Dendritic cell treated with granulocyte-macrophage colony-stimulating factor and Interleukin-4, amounts not matched to agents 40 ng/mL and 50 ng/mL, for 4 days (primary cell): ENCODE measurements around the gene KRTAP10-8.

Source experiments
- H3K27ac Mint-ChIP-seq: one replicate; pipeline ENCODE4 v1.8.0; 2022; ENCODE audit warnings: mild to moderate bottlenecking, mixed read lengths
- H3K27me3 Mint-ChIP-seq: one replicate; pipeline ENCODE4 v1.8.0; 2022; ENCODE audit warnings: mild to moderate bottlenecking, mixed read lengths
- H3K36me3 Mint-ChIP-seq: one replicate; pipeline ENCODE4 v1.8.0; 2022; ENCODE audit warnings: low read depth, mixed read lengths
- H3K4me1 Mint-ChIP-seq: one replicate; pipeline ENCODE4 v1.8.0; 2022; ENCODE audit warnings: low read depth, mixed read lengths
- H3K4me3 Mint-ChIP-seq: one replicate; pipeline ENCODE4 v1.8.0; 2022; ENCODE audit warnings: mild to moderate bottlenecking, moderate library complexity, mixed read lengths
- H3K9me3 Mint-ChIP-seq: one replicate; pipeline ENCODE4 v1.8.0; 2022; ENCODE audit warnings: mixed read lengths
- intact Hi-C: fragments of 100-400 bp; cut with micrococcal nuclease; formaldehyde crosslinking; loops from one replicate; pipeline ENCODE4 v1.15.0; 2022

Gene KRTAP10-8, protein sequence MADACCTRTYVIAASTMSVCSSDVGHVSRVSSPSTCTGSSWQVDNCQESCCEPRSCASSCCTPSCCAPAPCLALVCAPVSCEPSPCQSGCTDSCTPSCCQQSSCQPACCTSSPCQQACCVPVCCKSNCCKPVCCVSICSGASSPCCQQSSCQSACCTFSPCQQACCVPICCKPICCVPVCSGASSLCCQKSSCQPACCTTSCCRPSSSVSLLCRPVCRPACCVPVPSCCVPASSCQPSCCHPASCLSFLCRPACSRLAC

DNA sequence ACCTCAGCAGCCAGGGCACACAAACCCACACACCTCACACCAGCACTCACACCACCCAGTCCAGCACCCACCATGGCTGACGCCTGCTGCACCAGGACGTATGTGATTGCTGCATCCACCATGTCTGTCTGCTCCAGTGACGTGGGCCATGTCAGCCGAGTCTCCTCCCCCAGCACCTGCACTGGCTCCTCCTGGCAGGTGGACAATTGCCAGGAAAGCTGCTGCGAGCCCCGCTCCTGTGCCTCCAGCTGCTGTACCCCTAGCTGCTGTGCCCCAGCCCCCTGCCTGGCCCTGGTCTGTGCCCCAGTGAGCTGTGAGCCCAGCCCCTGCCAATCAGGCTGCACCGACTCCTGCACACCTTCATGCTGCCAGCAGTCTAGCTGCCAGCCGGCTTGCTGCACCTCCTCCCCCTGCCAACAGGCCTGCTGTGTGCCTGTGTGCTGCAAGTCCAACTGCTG is at the start of gene KRTAP10-8:
Gene KRTAP10-8, plus strand, starts transcription at position 51 of the 458 bp plus-strand sequence. Its CDS starts 22 bp downstream, at position 73.
- no peak within 1 kb of the TSS for H3K4me3 Mint-ChIP-seq
- peaks cover 1% of the 10 kb centered on the region for H3K27me3 Mint-ChIP-seq
- peaks cover 37% of the 10 kb centered on the region for H3K9me3 Mint-ChIP-seq
- H3K4me1 Mint-ChIP-seq = no peaks in the 10 kb centered on the region
- intact Hi-C loops = no loop called here
- H3K36me3 Mint-ChIP-seq = no peaks in the 10 kb centered on the region
- no peak within 1 kb of the TSS for H3K27ac Mint-ChIP-seq

GRCh38 chr21:44564099-44564498 is 47.8 kb upstream of the KRTAP10-8 start:
- intact Hi-C loops = no loop called here
- H3K9me3 Mint-ChIP-seq = peaks cover 19% of the 10 kb centered on the region
- H3K27ac Mint-ChIP-seq = no peak overlapping the region
- no peak overlapping the region for H3K4me3 Mint-ChIP-seq
- H3K36me3 Mint-ChIP-seq = no peaks in the 10 kb centered on the region
- H3K4me1 Mint-ChIP-seq = peaks cover 8% of the 10 kb centered on the region
- peaks cover 21% of the 10 kb centered on the region for H3K27me3 Mint-ChIP-seq

GRCh38 chr21:44564886-44565598 is 46.8 kb upstream of the KRTAP10-8 start:
- Mint-ChIP-seq H3K36me3 (no peaks in the 10 kb centered on the region), H3K4me1 (peaks cover 8% of the 10 kb centered on the region), H3K27me3 (peaks cover 20% of the 10 kb centered on the region), H3K27ac (peak overlapping the region; percentile 73), H3K9me3 (peaks cover 19% of the 10 kb centered on the region), H3K4me3 (no peak overlapping the region)
- intact Hi-C loops = no loop called here

DNA sequence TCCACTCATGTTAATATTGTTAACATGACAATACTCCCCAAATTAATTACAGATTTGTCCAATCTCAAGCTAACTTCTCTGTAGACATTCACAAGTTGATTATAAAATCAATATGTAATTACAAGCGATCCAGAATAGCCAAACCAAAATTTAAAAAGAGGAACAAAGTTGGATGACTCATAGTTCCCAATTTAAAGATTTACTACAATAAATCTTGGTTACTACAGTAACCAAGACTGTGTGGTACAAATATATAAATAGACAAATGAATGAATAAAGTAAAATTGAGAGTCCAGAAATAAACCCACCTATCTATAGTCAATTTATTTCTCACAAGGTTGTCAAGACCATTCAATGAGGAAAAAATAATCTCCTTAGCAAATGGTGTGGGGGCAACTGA is 45.5 kb upstream of the KRTAP10-8 start:
- peaks cover 9% of the 10 kb centered on the region for H3K9me3 Mint-ChIP-seq
- no peak overlapping the region for H3K27ac Mint-ChIP-seq
- no peak overlapping the region for H3K4me3 Mint-ChIP-seq
- peaks cover 8% of the 10 kb centered on the region for H3K4me1 Mint-ChIP-seq
- intact Hi-C loops = no loop called here
- H3K36me3 Mint-ChIP-seq = no peaks in the 10 kb centered on the region
- H3K27me3 Mint-ChIP-seq = peaks cover 15% of the 10 kb centered on the region

DNA sequence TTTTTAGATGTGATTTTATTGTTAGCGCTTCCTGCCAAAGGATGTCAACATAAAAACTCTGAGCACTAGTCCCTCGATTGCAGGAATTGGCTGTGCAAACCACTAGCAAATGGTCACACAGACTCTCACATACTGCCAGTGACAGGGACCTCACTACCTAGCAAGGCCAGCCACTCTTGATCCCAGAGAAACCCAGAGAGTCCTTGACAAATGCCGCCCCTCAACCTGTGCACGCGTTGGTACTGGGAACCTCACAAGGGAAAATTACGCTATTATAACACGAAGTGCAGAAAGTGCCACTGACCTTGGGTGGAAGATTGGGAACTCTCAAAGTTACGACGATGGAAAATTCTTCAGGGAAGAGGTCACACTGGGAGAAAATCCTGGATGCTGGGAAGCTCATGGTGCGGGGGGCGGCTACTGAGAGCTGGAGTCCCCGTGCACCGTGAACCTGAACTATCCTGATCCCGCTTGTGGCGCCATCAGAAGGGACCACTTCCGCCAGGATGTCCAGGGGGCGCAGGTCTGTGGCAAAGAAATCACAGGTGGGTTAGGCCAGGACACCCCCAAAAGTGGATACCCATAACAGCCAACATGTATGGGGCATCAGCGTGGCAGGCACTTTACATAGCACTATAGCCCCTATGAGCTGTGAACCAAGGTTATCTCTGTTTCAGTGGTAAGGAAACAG is 44.3 kb upstream of the KRTAP10-8 start:
- Mint-ChIP-seq H3K27ac (no peak overlapping the region), H3K4me1 (peaks cover 8% of the 10 kb centered on the region), H3K9me3 (peaks cover 2% of the 10 kb centered on the region), H3K36me3 (no peaks in the 10 kb centered on the region), H3K27me3 (peaks cover 17% of the 10 kb centered on the region), H3K4me3 (no peak overlapping the region)
- intact Hi-C loops = no loop called here

- peaks cover 21% of the 10 kb centered on the region for H3K27me3 Mint-ChIP-seq
- H3K9me3 Mint-ChIP-seq = no peaks in the 10 kb centered on the region
- intact Hi-C loops = no loop called here
- no peaks in the 10 kb centered on the region for H3K36me3 Mint-ChIP-seq
- no peak overlapping the region for H3K4me3 Mint-ChIP-seq
- H3K27ac Mint-ChIP-seq = no peak overlapping the region
- H3K4me1 Mint-ChIP-seq = peaks cover 8% of the 10 kb centered on the region
These were observed 43.6 kb upstream of the KRTAP10-8 start for GRCh38 chr21:44568261-44568660.

DNA sequence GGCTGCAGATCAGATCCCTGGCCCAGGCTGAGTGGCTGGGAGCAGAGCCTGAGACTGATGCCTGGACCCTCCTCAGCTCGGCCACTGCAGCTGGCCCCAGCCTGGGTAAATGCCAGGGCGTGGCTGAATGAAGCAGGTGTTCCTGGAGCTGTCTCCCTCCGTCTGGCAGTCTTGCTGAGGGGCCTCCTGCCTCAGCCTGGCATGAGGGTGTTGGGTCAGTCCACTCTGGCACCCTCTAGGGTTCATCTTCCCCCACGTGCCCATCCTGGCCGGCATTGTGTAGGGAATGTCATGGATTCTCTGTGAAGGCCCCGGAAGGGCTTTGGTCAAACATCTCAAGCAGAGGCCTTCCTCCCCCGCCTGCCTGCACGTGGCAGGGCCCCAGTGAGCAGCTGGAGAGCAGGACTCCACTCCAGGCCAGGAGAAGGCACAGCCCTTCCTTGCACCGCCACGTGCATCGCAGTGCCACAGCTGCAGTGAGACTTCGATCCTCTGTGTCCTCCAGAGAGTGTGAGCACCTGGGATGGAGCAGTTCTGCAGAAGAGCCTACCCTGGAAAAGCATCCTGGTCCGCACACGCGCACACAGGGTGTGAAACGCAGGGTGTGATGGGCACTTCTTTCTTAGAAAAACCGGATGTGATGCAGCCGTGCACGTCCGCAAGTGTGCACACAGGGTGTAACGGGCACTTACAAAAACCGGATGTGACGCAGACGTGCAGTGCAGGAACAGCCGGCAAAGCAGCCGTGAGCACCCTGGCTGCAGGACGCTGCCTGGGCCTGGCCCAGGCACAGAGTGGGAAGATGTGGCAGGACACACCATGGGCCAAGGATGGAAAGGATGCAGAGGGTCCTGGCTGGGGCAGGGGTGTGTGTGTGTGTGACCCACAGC is 43.0 kb upstream of the KRTAP10-8 start:
- no peak overlapping the region for H3K4me3 Mint-ChIP-seq
- H3K4me1 Mint-ChIP-seq = peaks cover 8% of the 10 kb centered on the region
- H3K36me3 Mint-ChIP-seq = no peaks in the 10 kb centered on the region
- intact Hi-C loops = no loop called here
- peaks cover 27% of the 10 kb centered on the region for H3K27me3 Mint-ChIP-seq
- H3K9me3 Mint-ChIP-seq = no peaks in the 10 kb centered on the region
- H3K27ac Mint-ChIP-seq = no peak overlapping the region

DNA sequence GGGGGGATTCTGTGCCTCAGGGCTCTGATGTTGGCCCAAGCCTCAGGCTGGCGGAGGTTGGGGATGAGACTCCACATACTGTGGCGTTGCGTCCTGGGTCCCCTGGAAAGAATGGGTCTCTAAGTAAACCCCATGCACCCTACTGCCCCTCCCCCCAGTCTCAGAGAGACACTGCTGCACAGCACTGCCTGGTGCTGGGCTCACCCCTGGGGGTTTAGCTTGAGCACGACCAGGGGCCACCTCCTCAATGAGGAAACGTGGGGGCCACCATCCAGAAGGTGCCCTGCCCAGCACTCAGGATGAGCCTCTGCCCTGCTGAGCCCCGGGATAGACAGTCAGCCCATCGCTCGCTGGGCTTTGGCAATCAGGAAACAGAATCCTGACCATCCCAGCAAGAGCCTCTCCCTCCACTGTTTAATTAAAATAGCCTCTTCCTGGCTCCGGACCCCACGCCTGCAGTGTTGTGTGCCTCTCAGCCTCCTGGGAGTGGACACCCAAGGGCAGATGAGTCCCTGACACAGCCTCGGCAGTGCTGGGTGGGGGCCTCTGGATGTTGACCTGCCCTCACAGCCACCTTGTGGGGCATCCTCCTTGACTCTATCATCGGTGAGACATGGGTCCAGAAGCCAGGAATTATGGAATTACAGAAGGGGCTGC is 41.9 kb upstream of the KRTAP10-8 start:
- H3K4me1 Mint-ChIP-seq = peaks cover 5% of the 10 kb centered on the region
- peaks cover 38% of the 10 kb centered on the region for H3K27me3 Mint-ChIP-seq
- H3K4me3 Mint-ChIP-seq = no peak overlapping the region
- intact Hi-C loops = no loop called here
- no peaks in the 10 kb centered on the region for H3K36me3 Mint-ChIP-seq
- H3K9me3 Mint-ChIP-seq = no peaks in the 10 kb centered on the region
- no peak overlapping the region for H3K27ac Mint-ChIP-seq

GRCh38 chr21:44571296-44571695 is 40.6 kb upstream of the KRTAP10-8 start:
- Mint-ChIP-seq H3K27me3 (peaks cover 43% of the 10 kb centered on the region), H3K9me3 (peaks cover under 1% of the 10 kb centered on the region), H3K27ac (no peak overlapping the region), H3K4me3 (no peak overlapping the region), H3K36me3 (no peaks in the 10 kb centered on the region), H3K4me1 (no peaks in the 10 kb centered on the region)
- intact Hi-C loops = no loop called here

DNA sequence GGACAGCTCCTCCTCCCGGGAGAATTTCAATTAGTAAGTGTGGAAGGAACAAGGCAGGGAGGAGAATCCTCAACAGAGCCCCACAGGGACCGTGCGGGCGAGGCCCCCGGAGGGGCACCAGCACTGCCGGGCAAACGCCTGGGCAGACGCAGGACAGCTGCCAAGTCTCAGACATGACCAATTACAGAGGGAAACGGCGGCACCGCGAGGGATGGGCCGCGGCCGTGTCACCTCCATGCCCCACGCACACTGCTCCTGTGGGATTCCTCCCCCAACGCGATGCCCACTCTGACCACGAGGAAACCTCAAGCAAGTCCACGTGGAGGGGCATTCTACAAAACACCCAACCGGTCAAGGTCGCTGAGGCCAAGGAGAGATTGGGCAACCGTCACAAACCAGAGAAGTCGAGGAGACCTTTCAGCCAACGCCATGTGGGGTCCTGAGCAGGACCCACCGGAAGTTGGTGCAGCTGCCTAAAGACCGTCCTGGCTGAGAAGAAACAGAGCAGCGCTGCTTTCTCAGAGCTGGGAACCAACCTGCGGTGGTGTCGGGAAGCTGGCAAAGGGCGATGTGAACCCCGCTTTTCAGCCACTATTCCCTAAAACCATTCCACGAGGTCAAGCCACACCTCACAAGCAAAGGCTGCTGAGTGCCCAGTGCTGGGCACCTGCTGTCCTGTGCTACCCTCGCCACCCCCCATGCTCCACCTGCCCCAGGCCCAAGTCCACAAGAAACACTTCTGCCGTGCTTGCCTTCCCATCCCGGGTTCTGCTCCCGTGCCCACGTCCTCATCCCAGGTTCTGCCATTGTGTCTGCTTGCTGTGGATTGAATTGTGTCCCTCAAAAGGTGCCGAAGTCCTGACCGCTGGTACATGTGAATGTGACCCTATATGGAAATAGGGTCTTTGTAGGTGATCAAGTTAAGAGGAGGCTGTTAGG is 39.8 kb upstream of the KRTAP10-8 start:
- Mint-ChIP-seq H3K27ac (no peak overlapping the region), H3K27me3 (peaks cover 43% of the 10 kb centered on the region), H3K9me3 (peaks cover 8% of the 10 kb centered on the region), H3K36me3 (no peaks in the 10 kb centered on the region), H3K4me3 (no peak overlapping the region), H3K4me1 (no peaks in the 10 kb centered on the region)
- intact Hi-C loops = no loop called here

GRCh38 chr21:44572959-44573583 is 38.8 kb upstream of the KRTAP10-8 start:
- Mint-ChIP-seq H3K9me3 (peaks cover 14% of the 10 kb centered on the region), H3K27ac (no peak overlapping the region), H3K27me3 (peaks cover 37% of the 10 kb centered on the region), H3K4me1 (no peaks in the 10 kb centered on the region), H3K36me3 (no peaks in the 10 kb centered on the region), H3K4me3 (no peak overlapping the region)
- intact Hi-C loops = no loop called here
